Measurements from ENCODE around the gene PDE3A. TPM values are rescaled to one million over a fixed set of nuclear protein-coding genes. Genes with fewer than 3 reads are reported as not detected.
"Not testable (repeated sequence)": the region's sequence is repeated elsewhere in the genome, so short reads cannot be mapped to it uniquely, and the experiment has no call there.

PDE3A gene
- total and polyA plus RNA-seq, 10 of the 15 experiments (the other 5 are each of a cell fraction or from before 2014, with no cell fraction given), result 0.01 to 2.6 (median 1.5) TPM

- TF ChIP-seq MAX (IDR thresholded peaks at IDR 0.05; ENCODE audit: low read depth, low read length) (no peak), BHLHE40 (IDR thresholded peaks at IDR 0.05; ENCODE audit: borderline replicate concordance in 1 of 2, low read depth in 2 of 2, low read length in 1 of 2) (no peak), TARDBP (IDR thresholded peaks at IDR 0.05; ENCODE audit: borderline replicate concordance) (no peak), IKZF2 (IDR thresholded peaks at IDR 0.05) (no peak), NR2C1 (IDR thresholded peaks at IDR 0.05) (no peak)
Observed at GRCh38 chr12:20320552-20320951, 47.8 kb upstream of the PDE3A start (continued).

- H3K36me3 ChIP-seq (ENCODE audit: control insufficient read depth in 2 of 2, insufficient read depth in 2 of 2, low read length in 1 of 2); POLR2A ChIA-PET; H2AFZ ChIP-seq (ENCODE audit: control insufficient read depth, low read depth, low read length); DNase-seq (ENCODE audit: low read depth, low spot score); H3K27me3 ChIP-seq (replicated peaks in 1 of 2; ENCODE audit: control insufficient read depth in 2 of 2, insufficient read depth in 2 of 2, low read length in 1 of 2); intact Hi-C loops (cut with micrococcal nuclease; ENCODE audit: unreplicated experiment); FAIRE-seq; H3K4me1 ChIP-seq (ENCODE audit: control insufficient read depth, insufficient read depth, low read length); BruUV-seq (replicated peaks); H3K4me2 ChIP-seq (ENCODE audit: control insufficient read depth, insufficient read depth); H3K79me2 ChIP-seq (ENCODE audit: control insufficient read depth, insufficient read depth, low read length); H3K9ac ChIP-seq (ENCODE audit: control insufficient read depth, insufficient read depth, low read length); in situ Hi-C loops (cut with MboI); SMC1A ChIA-PET (ENCODE audit: uncharacterized antibody, unreplicated experiment); H3K27ac ChIP-seq (ENCODE audit: control insufficient read depth, insufficient read depth); H4K20me1 ChIP-seq (ENCODE audit: control insufficient read depth, insufficient read depth); H3K9me3 ChIP-seq (replicated peaks; ENCODE audit: control insufficient read depth, insufficient read depth, low read length); H3K4me3 ChIP-seq; RAD21 ChIA-PET (ENCODE audit: unreplicated experiment); ATAC-seq: not testable (repeated sequence)
- CTCF ChIA-PET, result interaction anchor here (0.7 kb wide), 1 partner anchor 320 kb away, joined by 3 read pairs; no protein-coding TSS in a partner anchor
- 7% methylated on average over 4 of the region's 4 CpGs for WGBS (ENCODE audit: insufficient coverage, insufficient replicate concordance, low lambda C conversion rate, missing lambda C conversion rate)
Observed at GRCh38 chr12:20330826-20331505, 37.4 kb upstream of the PDE3A start.

GRCh38 chr12:20339060-20339459 lies 29.3 kb upstream of the PDE3A start:
- ATAC-seq (no peak), FAIRE-seq (no peak), DNase-seq (ENCODE audit: low read depth, low spot score) (no peak)
- ChIA-PET RAD21 (ENCODE audit: unreplicated experiment) (no interaction called here), POLR2A (no interaction called here), CTCF (no interaction called here), SMC1A (ENCODE audit: uncharacterized antibody, unreplicated experiment) (no interaction called here)
- Histone ChIP-seq H2AFZ (ENCODE audit: control insufficient read depth, low read depth, low read length) (no peak overlapping the region), H3K36me3 (ENCODE audit: control insufficient read depth in 2 of 2, insufficient read depth in 2 of 2, low read length in 1 of 2) (no peaks in the 10 kb centered on the region), H3K27me3 (replicated peaks in 1 of 2; ENCODE audit: control insufficient read depth in 2 of 2, insufficient read depth in 2 of 2, low read length in 1 of 2) (no peaks in the 10 kb centered on the region), H4K20me1 (ENCODE audit: control insufficient read depth, insufficient read depth) (no peaks in the 10 kb centered on the region), H3K9ac (ENCODE audit: control insufficient read depth, insufficient read depth, low read length) (no peak overlapping the region), H3K4me1 (ENCODE audit: control insufficient read depth, insufficient read depth, low read length) (no peaks in the 10 kb centered on the region), H3K4me3 (no peak overlapping the region), H3K9me3 (replicated peaks; ENCODE audit: control insufficient read depth, insufficient read depth, low read length) (no peaks in the 10 kb centered on the region), H3K27ac (ENCODE audit: control insufficient read depth, insufficient read depth) (no peak overlapping the region), H3K79me2 (ENCODE audit: control insufficient read depth, insufficient read depth, low read length) (no peaks in the 10 kb centered on the region), H3K4me2 (ENCODE audit: control insufficient read depth, insufficient read depth) (no peak overlapping the region)
- 0% methylated on average over 2 of the region's 2 CpGs for WGBS (ENCODE audit: insufficient coverage, insufficient replicate concordance, low lambda C conversion rate, missing lambda C conversion rate)
- intact Hi-C loops (cut with micrococcal nuclease; ENCODE audit: unreplicated experiment) (no loop called here), in situ Hi-C loops (cut with MboI) (no loop called here)
- BruUV-seq (replicated peaks), result no TSS peak
- TF ChIP-seq MTA3 (IDR thresholded peaks at IDR 0.05; ENCODE audit: borderline replicate concordance, low read length) (no peak), ZNF384 (IDR thresholded peaks at IDR 0.05; ENCODE audit: borderline replicate concordance, low read depth, low read length) (no peak), NFYB (IDR thresholded peaks at IDR 0.05; ENCODE audit: insufficient read depth, low read depth, low read length) (no peak), ZBTB40 (IDR thresholded peaks at IDR 0.05; ENCODE audit: borderline replicate concordance) (no peak), EED (IDR thresholded peaks at IDR 0.05; ENCODE audit: low read depth) (no peak), NR2C2 (IDR thresholded peaks at IDR 0.05; ENCODE audit: borderline replicate concordance, control insufficient read depth, insufficient read length, low read depth) (no peak), RFX5 (IDR thresholded peaks at IDR 0.05; ENCODE audit: low read depth, low read length) (no peak)
